Neuronal stem cell (in vitro differentiated cells): ENCODE measurements around the gene MAPRE3.

Experiments
- DNase-seq: peaks from one replicate; pipeline ENCODE4 v3.0.0-alpha.2; 2013; ENCODE audit warnings: low spot score
- H2AFZ ChIP-seq: one replicate; pipeline ENCODE4 v1.6.1; 2013; ENCODE audit warnings: mild to moderate bottlenecking, low read length, inconsistent platforms
- H2AK5ac ChIP-seq: 2 replicates; pipeline ENCODE4 v1.6.1; 2013; ENCODE audit warnings: low read depth, mild to moderate bottlenecking, inconsistent platforms, low read length, moderate library complexity, mixed read lengths
- H2BK120ac ChIP-seq: 2 replicates; pipeline ENCODE4 v1.6.1; 2013; ENCODE audit warnings: low read depth, mild to moderate bottlenecking, inconsistent platforms, low read length, moderate library complexity, mixed read lengths
- H2BK12ac ChIP-seq: one replicate; pipeline ENCODE4 v1.6.1; 2013; ENCODE audit warnings: low read length, inconsistent platforms
- H2BK15ac ChIP-seq: 2 replicates; pipeline ENCODE4 v1.6.1; 2013; ENCODE audit warnings: mild to moderate bottlenecking, low read length, inconsistent platforms, mixed read lengths
- H2BK5ac ChIP-seq: one replicate; pipeline ENCODE4 v1.6.1; 2013; ENCODE audit warnings: inconsistent platforms, mild to moderate bottlenecking, low read length, moderate library complexity
- H3K14ac ChIP-seq: one replicate; pipeline ENCODE4 v1.6.1; 2013; ENCODE audit warnings: low read length, inconsistent platforms
- H3K18ac ChIP-seq: 2 replicates; pipeline ENCODE4 v1.6.1; 2013; ENCODE audit warnings: low read length, inconsistent platforms
- H3K23ac ChIP-seq: 2 replicates; pipeline ENCODE4 v1.6.1; 2013; ENCODE audit warnings: low read depth, mild to moderate bottlenecking, mixed read lengths, low read length, inconsistent platforms; ENCODE audit not compliant: poor library complexity
- H3K27ac ChIP-seq: replicated peaks from 3 replicates; pipeline ENCODE4 v1.5.1; 2013; ENCODE audit warnings: low read length, inconsistent platforms
- H3K27me3 ChIP-seq, 3 experiments: 2 replicates each; pipeline ENCODE4 v1.6.1; 2013; ENCODE audit warnings: low read length in 3 of 3, mild to moderate bottlenecking in 2 of 3, inconsistent platforms in 1 of 3, low read depth in 1 of 3, mixed read lengths in 1 of 3, moderate library complexity in 1 of 3; ENCODE audit not compliant: control insufficient read depth in 3 of 3, insufficient read depth in 3 of 3
- H3K36me3 ChIP-seq, 2 donors: replicated peaks in 1 of 2; 2 replicates each; pipeline ENCODE4 v1.6.1; 2013; ENCODE audit warnings: low read length in 2 of 2; ENCODE audit not compliant: control insufficient read depth in 2 of 2, insufficient read depth in 2 of 2
- H3K4ac ChIP-seq: 2 replicates; pipeline ENCODE4 v1.6.1; 2013; ENCODE audit warnings: inconsistent platforms, mild to moderate bottlenecking, low read length, moderate library complexity
- H3K4me1 ChIP-seq, 2 donors: 1 replicate in 1 of 2; 2 replicates in 1 of 2; pipeline ENCODE4 v1.6.1; 2013; ENCODE audit warnings: low read length in 2 of 2, low read depth in 1 of 2; ENCODE audit not compliant: control insufficient read depth in 2 of 2, insufficient read depth in 1 of 2
- H3K4me2 ChIP-seq: one replicate; pipeline ENCODE4 v1.6.1; 2013; ENCODE audit warnings: mild to moderate bottlenecking, low read length, inconsistent platforms; ENCODE audit not compliant: insufficient read depth, poor library complexity, severe bottlenecking
- H3K4me3 ChIP-seq, 2 donors: 2 replicates each; pipeline ENCODE4 v1.5.1; 2013; ENCODE audit warnings: low read length in 2 of 2, mild to moderate bottlenecking in 2 of 2, inconsistent platforms in 1 of 2, moderate library complexity in 1 of 2
- H3K79me1 ChIP-seq: one replicate; pipeline ENCODE4 v1.6.1; 2013; ENCODE audit warnings: low read depth, mild to moderate bottlenecking, inconsistent platforms, low read length, moderate library complexity
- H3K9ac ChIP-seq: one replicate; pipeline ENCODE4 v1.6.1; 2013; ENCODE audit warnings: mild to moderate bottlenecking, low read depth, low read length, inconsistent platforms; ENCODE audit not compliant: poor library complexity
- H3K9me3 ChIP-seq, 2 donors: replicated peaks in 1 of 2; 2 replicates each; pipeline versions ENCODE3 to v1.6.1; 2013; ENCODE audit warnings: low read length in 2 of 2, mild to moderate bottlenecking in 2 of 2, inconsistent platforms in 1 of 2, low read depth in 1 of 2, mixed read lengths in 1 of 2, moderate library complexity in 1 of 2; ENCODE audit not compliant: control insufficient read depth in 2 of 2, insufficient read depth in 1 of 2
- H4K8ac ChIP-seq: one replicate; pipeline ENCODE4 v1.6.1; 2013; ENCODE audit warnings: low read depth, mild to moderate bottlenecking, inconsistent platforms, low read length, moderate library complexity
- H4K91ac ChIP-seq: one replicate; pipeline ENCODE4 v1.6.1; 2013; ENCODE audit warnings: low read length, low read depth, mild to moderate bottlenecking, inconsistent platforms; ENCODE audit not compliant: poor library complexity
- WGBS, 2 donors: extraction: QIAGEN DNeasy Blood & Tissue Kit; methylation state at CpG; one replicate each; pipeline ENCODE4 v1.1.7; 2013; ENCODE audit warnings: missing lambda C conversion rate in 2 of 2, mixed read lengths in 1 of 2; ENCODE audit not compliant: insufficient read length in 2 of 2, insufficient replicate concordance in 1 of 2; ENCODE audit errors: extremely low coverage in 2 of 2; 5-methylcytosine and 5-hydroxymethylcytosine counted together

The MAPRE3 gene

DNA sequence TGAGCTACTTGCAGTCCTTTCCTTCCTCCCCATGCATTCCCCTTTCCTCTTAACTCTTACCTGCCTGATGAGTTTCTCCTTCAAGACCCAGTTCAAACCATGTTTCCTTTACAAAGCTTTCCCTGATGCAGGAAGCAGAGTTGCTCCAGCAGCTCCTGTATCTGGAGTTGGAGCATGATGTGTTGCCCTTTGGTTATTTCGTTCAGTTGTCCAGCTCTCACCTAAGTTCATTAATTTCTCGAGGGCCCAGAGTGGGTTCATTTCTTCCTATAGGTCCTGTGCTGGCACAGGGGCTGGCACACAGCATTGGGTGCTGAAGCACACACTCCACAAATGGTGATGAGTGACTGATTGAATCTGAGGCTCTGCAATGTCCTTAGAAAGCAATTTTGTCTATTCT is 39.3 kb downstream of the MAPRE3 start:
- Histone ChIP-seq H3K4ac (no peak overlapping the region), H3K27ac (no peak overlapping the region), H4K8ac (no peak overlapping the region), H2AK5ac (no peak overlapping the region), H2BK120ac (no peak overlapping the region), H3K4me1 (no peaks in the 10 kb centered on the region), H3K36me3 (peaks cover 5 to 10% of the 10 kb centered on the region in 2 donors), H3K9me3 (peaks cover 6 to 7% of the 10 kb centered on the region in 2 donors), H3K79me1 (no peaks in the 10 kb centered on the region), H3K23ac (no peak overlapping the region), H2AFZ (no peak overlapping the region), H3K18ac (no peak overlapping the region), H3K9ac (no peak overlapping the region), H3K27me3 (no peaks in the 10 kb centered on the region), H3K4me3 (no peak overlapping the region), H4K91ac (no peak overlapping the region), H3K4me2 (no peak overlapping the region), H3K14ac (no peak overlapping the region), H2BK15ac (no peak overlapping the region), H2BK5ac (no peak overlapping the region), H2BK12ac (no peak overlapping the region)
- no peak for DNase-seq
- no CpG with 5 or more reads among the region's 2 CpGs for WGBS, 2 donors

DNA sequence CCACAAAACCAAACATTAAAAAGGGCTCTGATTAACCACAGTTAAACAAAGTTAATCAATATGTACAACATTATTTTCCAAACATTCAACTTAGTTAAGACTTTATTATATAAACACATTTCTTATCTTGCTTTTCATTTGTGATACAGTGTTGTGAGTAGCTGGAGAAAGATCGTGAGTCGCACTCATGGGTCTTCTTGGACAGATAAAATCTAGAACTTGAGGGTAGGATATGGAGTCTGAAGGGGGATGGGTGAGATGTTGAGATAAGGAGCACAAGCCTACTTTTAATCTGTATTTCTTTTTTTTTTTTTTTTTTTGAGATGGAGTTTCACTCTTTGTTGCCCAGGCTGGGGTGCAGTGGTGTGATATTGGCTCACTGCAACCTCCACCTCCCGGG is 39.7 kb downstream of the MAPRE3 start:
- Histone ChIP-seq H4K91ac (no peak overlapping the region), H3K36me3 (peaks cover 7 to 10% of the 10 kb centered on the region in 2 donors), H3K4me2 (no peak overlapping the region), H2BK12ac (no peak overlapping the region), H2AK5ac (no peak overlapping the region), H3K4me1 (no peaks in the 10 kb centered on the region), H3K9me3 (peaks cover 6 to 7% of the 10 kb centered on the region in 2 donors), H4K8ac (no peak overlapping the region), H3K9ac (no peak overlapping the region), H3K4me3 (no peak overlapping the region), H2BK15ac (no peak overlapping the region), H3K4ac (no peak overlapping the region), H3K14ac (no peak overlapping the region), H3K18ac (no peak overlapping the region), H2AFZ (no peak overlapping the region), H3K79me1 (no peaks in the 10 kb centered on the region), H2BK120ac (no peak overlapping the region), H3K27ac (no peak overlapping the region), H3K23ac (no peak overlapping the region), H2BK5ac (no peak overlapping the region), H3K27me3 (no peaks in the 10 kb centered on the region)
- no peak for DNase-seq
- no CpG with 5 or more reads among the region's 3 CpGs for WGBS, 2 donors

- Histone ChIP-seq H3K4me1 (peaks cover 0 to 2% of the 10 kb centered on the region in 2 donors), H3K18ac (no peak overlapping the region), H4K8ac (no peak overlapping the region), H2BK5ac (no peak overlapping the region), H2BK12ac (no peak overlapping the region), H3K4me2 (no peak overlapping the region), H3K4ac (no peak overlapping the region), H3K4me3 (no peak overlapping the region), H2AFZ (no peak overlapping the region), H4K91ac (no peak overlapping the region), H3K27me3 (no peaks in the 10 kb centered on the region), H2BK120ac (no peak overlapping the region), H3K36me3 (peaks cover 7 to 10% of the 10 kb centered on the region in 2 donors), H3K27ac (no peak overlapping the region), H3K9ac (no peak overlapping the region), H3K9me3 (peaks cover 4 to 7% of the 10 kb centered on the region in 2 donors), H3K79me1 (no peaks in the 10 kb centered on the region), H3K23ac (no peak overlapping the region), H3K14ac (no peak overlapping the region), H2AK5ac (no peak overlapping the region), H2BK15ac (no peak overlapping the region)
- DNase-seq, result no peak
- no CpG with 5 or more reads among the region's 4 CpGs for WGBS, 2 donors
Measured at GRCh38 chr2:27013738-27014137, 43.3 kb downstream of the MAPRE3 start.

DNA sequence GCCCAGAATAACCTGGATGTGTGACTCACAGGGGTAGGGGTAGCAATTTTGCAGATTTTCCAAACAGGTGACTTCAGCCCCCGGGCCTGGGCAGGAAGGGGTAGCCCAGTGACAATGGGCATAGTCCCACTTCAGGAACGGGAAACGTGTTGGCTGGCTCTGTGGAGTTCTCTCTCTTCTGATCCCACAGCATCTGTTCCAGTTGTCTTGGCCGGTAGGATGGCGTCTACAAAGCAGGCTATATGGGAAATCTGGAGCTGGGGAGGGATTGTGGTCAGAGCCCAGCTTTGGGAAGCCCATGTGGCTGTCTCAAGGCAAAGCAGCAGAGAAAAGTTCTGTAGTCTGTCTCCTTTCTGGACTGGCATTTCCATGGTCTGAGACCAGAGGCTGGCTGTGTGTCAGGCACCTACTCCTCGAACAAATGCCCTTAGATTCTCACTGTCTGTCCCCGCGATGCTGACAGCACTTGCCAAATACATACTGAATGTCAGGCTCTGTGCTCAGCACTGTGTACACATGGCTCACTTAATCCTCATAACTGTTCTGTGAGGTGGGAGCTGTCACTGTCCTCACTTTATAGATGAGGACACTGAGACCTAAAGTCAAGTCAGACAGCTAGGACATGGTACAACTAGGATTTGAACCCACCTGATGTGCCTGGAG is 44.5 kb downstream of the MAPRE3 start:
- Histone ChIP-seq H3K4me3 (no peak overlapping the region), H3K23ac (no peak overlapping the region), H3K14ac (no peak overlapping the region), H3K4ac (no peak overlapping the region), H3K18ac (no peak overlapping the region), H3K27me3 (no peaks in the 10 kb centered on the region), H3K9me3 (peaks cover 4 to 7% of the 10 kb centered on the region in 2 donors), H3K36me3 (peaks cover 5 to 10% of the 10 kb centered on the region in 2 donors), H3K27ac (no peak overlapping the region), H2BK12ac (no peak overlapping the region), H2BK120ac (no peak overlapping the region), H3K4me2 (no peak overlapping the region), H4K91ac (no peak overlapping the region), H3K79me1 (no peaks in the 10 kb centered on the region), H4K8ac (no peak overlapping the region), H2AFZ (no peak overlapping the region), H2AK5ac (no peak overlapping the region), H3K9ac (no peak overlapping the region), H2BK5ac (no peak overlapping the region), H3K4me1 (peaks cover 0 to 3% of the 10 kb centered on the region in 2 donors), H2BK15ac (no peak overlapping the region)
- no peak for DNase-seq
- no CpG with 5 or more reads among the region's 8 CpGs for WGBS, 2 donors
